Embryonic facial prominence (tissue), 1 donor: ENCODE data around the gene FBN3.
"Not testable (repeated sequence)": the region's sequence is repeated elsewhere in the genome, so short reads cannot be mapped to it uniquely, and the experiment has no call there.

Experiments used
- DNase-seq: peaks from one replicate; pipeline ENCODE4 v3.0.0-alpha.2; 2016; ENCODE audit errors: extremely low spot score

Gene FBN3

GRCh38 chr19:8149261-8150094 lies at the start of gene FBN3:
TSS of gene FBN3 (minus strand) at chr19:8149592. CDS start at chr19:8147480, 2,112 bp downstream.
- DNase-seq: no peak

GRCh38 chr19:8196271-8196927 lies 47.0 kb upstream of the FBN3 start:
- no peak for DNase-seq

- DNase-seq: no peak
Measured at GRCh38 chr19:8194528-8195267, 45.3 kb upstream of the FBN3 start.

- no peak for DNase-seq
Measured at GRCh38 chr19:8192221-8192820, 42.9 kb upstream of the FBN3 start.

- no peak for DNase-seq
Measured at GRCh38 chr19:8185343-8186068, 36.1 kb upstream of the FBN3 start.

- no peak for DNase-seq
Measured at GRCh38 chr19:8184274-8184673, 34.9 kb upstream of the FBN3 start.

- DNase-seq: no peak
Measured at GRCh38 chr19:8180018-8180417, 30.6 kb upstream of the FBN3 start.

- DNase-seq: no peak
Measured at GRCh38 chr19:8174706-8175105, 25.3 kb upstream of the FBN3 start.

- no peak for DNase-seq
Measured at GRCh38 chr19:8168537-8168936, 19.1 kb upstream of the FBN3 start.

GRCh38 chr19:8167985-8168384 lies 18.6 kb upstream of the FBN3 start:
- DNase-seq: no peak

GRCh38 chr19:8163759-8164158 lies 14.4 kb upstream of the FBN3 start:
- no peak for DNase-seq

- no peak for DNase-seq
Measured at GRCh38 chr19:8161135-8161646, 11.8 kb upstream of the FBN3 start.

GRCh38 chr19:8159322-8159721 lies 9.9 kb upstream of the FBN3 start:
- not testable (repeated sequence) for DNase-seq

GRCh38 chr19:8158411-8159074 lies 9.2 kb upstream of the FBN3 start:
- no peak for DNase-seq

GRCh38 chr19:8155318-8155717 lies 5.9 kb upstream of the FBN3 start:
- no peak for DNase-seq

GRCh38 chr19:8154014-8154413 lies 4.6 kb upstream of the FBN3 start:
- DNase-seq: not testable (repeated sequence)

GRCh38 chr19:8151767-8152035 lies 2.3 kb upstream of the FBN3 start:
- DNase-seq: no peak

GRCh38 chr19:8150998-8151766 lies 1.8 kb upstream of the FBN3 start:
- DNase-seq: no peak

GRCh38 chr19:8150178-8150865 lies 930 bp upstream of the FBN3 start:
- DNase-seq: no peak
